Heart right ventricle (tissue), 16 donors: ENCODE results near the gene BAX. TPM values are rescaled to one million over a fixed set of nuclear protein-coding genes. Genes with fewer than 3 reads are reported as not detected.

Experiments
- ATAC-seq, 8 donors: fragments of 200-7000 bp; cut with Tn5 transposase; one replicate each; pipeline ENCODE4 v1.9.1; 2020; ENCODE audit warnings: mild to moderate bottlenecking in 8 of 8, moderate library complexity in 8 of 8, moderate number of reproducible peaks in 1 of 8
- DNase-seq, 2 donors: peaks; one replicate each; pipeline ENCODE4 v3.0.0-alpha.2; 2020
- H3K27ac ChIP-seq, 10 donors: fragments of 200-600 bp; sonication (generic) in 2 of 10; one replicate each; pipeline versions ENCODE4 v1.5.0 to v1.8.0; 2020 to 2022; ENCODE audit warnings: mild to moderate bottlenecking in 3 of 10
- H3K27me3 ChIP-seq, 7 donors: fragments of 200-600 bp; one replicate each; pipeline ENCODE4 v1.8.0; 2021 to 2022; ENCODE audit warnings: mild to moderate bottlenecking in 2 of 7
- H3K36me3 ChIP-seq, 9 donors: fragments of 200-600 bp; sonication (generic) in 1 of 9; one replicate each; pipeline versions ENCODE4 v1.5.0 to v1.8.0; 2020 to 2022; ENCODE audit warnings: mild to moderate bottlenecking in 2 of 9
- H3K4me1 ChIP-seq, 9 donors: fragments of 200-600 bp; sonication (generic) in 1 of 9; one replicate each; pipeline versions ENCODE4 v1.5.0 to v1.8.0; 2020 to 2022; ENCODE audit warnings: mild to moderate bottlenecking in 4 of 9
- H3K4me3 ChIP-seq, 10 donors: fragments of 200-600 bp; sonication (generic) in 2 of 10; one replicate each; pipeline versions ENCODE4 v1.5.0 to v1.8.0; 2020 to 2022; ENCODE audit warnings: mild to moderate bottlenecking in 7 of 10, moderate library complexity in 2 of 10
- H3K9me3 ChIP-seq, 11 donors: fragments of 200-600 bp in 10 of 11; sonication (generic) in 2 of 11; one replicate each; pipeline versions ENCODE4 v1.5.0 to v1.8.0; 2013 to 2022; ENCODE audit warnings: mild to moderate bottlenecking in 2 of 11, control low read depth in 1 of 11, moderate library complexity in 1 of 11
- CTCF ChIP-seq, 9 donors: fragments of 200-600 bp; sonication (generic) in 2 of 9; IDR thresholded peaks; one replicate each; pipeline versions ENCODE4 v1.5.0 to v1.8.0; 2021 to 2022; ENCODE audit warnings: antibody characterized with exemption in 9 of 9, mild to moderate bottlenecking in 5 of 9, moderate library complexity in 1 of 9
- WGBS, 2 donors: extraction: QIAGEN DNeasy Blood & Tissue Kit; methylation state at CpG; one replicate each; pipeline ENCODE4 v1.1.7; 2013; ENCODE audit warnings: inconsistent platforms in 1 of 2; 5-methylcytosine and 5-hydroxymethylcytosine counted together
- intact Hi-C, 10 donors: fragments of 100-400 bp; cut with DNase I; formaldehyde crosslinking; loops; one replicate each; pipeline versions ENCODE4 v1.11.1 to v1.14.2; 2022
- polyA plus RNA-seq, 2 donors: library from polyadenylated mRNA; stranded (reverse); fragments of 200-250 nt; gene quantifications; one replicate each; pipeline ENCODE4 v1.2.3, GENCODE V29; 2013
- total RNA-seq, 10 donors: library from RNA; stranded (reverse); fragmentation: NEBNext Ultra II Directional in 3 of 10; extraction: Animal tissue kit (Norgen Biotek cat#: 25700) in 3 of 10; gene quantifications; one replicate each; pipeline versions ENCODE4 v1.2.1 to v1.2.4, GENCODE V29; 2021 to 2023
- donor health status: Arrhythmogenic right ventricular cardiomyopathy.
- donor health status: ischemic (EF 13 %, LVEDD 7.1; RV severe dilation, severe dysfunction).
- donor health status: healthy with polysubstance abuse.
- donor health status: DM: no; HTN: yes; CAD: no.
- donor health status: DM: no; HTN: no; CAD: no.
- donor health status: ischemic (EF 25% LVEDD 6.9; RV normal size, moderate dysfunction).
- donor health status: ischemic (EF 25% LVEDD 5.7; RV mildly dilated, moderate dysfunction).
- donor health status: healthy.
- donor health status: DM: yes; HTN: yes; CAD: no.
- donor health status: Ischemic cardiomyopathy.
- donor health status: ischemic (EF 35%, LVEDD 5.7; RV mildly dilated, moderate dysfunction).
- donor health status: nonischemic (EF 11% LVEDD 7.7; RV severe dilation, severe dysfunction).
- donor health status: DM: yes; HTN: yes; CAD: no.
- donor health status: PGD.
- donor health status: ischemic (EF 29% LVEDD 5.4; RV normal size, mild dysfunction).
- donor health status: nonischemic (EF 23%, LVEDD 6.1; RV moderate dilation, normal function).

BAX gene
- total and polyA plus RNA-seq, 12 donors = 11.5 to 41.5 (median 19.5) TPM

GRCh38 chr19:48975947-48976847 is 21.5 kb downstream of the BAX start:
- 87 to 89% methylated on average over 13 of the region's 13 CpGs for WGBS, 2 donors
- peaks cover 0 to 84% (median 61%) of the 10 kb centered on the region in 9 donors for H3K36me3 ChIP-seq
- no peaks in the 10 kb centered on the region for H3K9me3 ChIP-seq
- peak overlapping the region in 3 of 10 donors; percentile 85 to 94 (median 92) for H3K27ac ChIP-seq
- no peak for DNase-seq
- H3K27me3 ChIP-seq = no peaks in the 10 kb centered on the region
- peak in 1 of 9 donors; percentile 20 for TF ChIP-seq CTCF (IDR thresholded peaks at IDR 0.05)
- no peak overlapping the region for H3K4me3 ChIP-seq
- intact Hi-C loops = loop anchor here in 1 of 10 donors (10.0 kb wide), 1 partner anchor 181 kb away; no protein-coding TSS in a partner anchor
- no peak for ATAC-seq
- peaks cover 4 to 44% (median 13%) of the 10 kb centered on the region in 9 donors for H3K4me1 ChIP-seq

DNA sequence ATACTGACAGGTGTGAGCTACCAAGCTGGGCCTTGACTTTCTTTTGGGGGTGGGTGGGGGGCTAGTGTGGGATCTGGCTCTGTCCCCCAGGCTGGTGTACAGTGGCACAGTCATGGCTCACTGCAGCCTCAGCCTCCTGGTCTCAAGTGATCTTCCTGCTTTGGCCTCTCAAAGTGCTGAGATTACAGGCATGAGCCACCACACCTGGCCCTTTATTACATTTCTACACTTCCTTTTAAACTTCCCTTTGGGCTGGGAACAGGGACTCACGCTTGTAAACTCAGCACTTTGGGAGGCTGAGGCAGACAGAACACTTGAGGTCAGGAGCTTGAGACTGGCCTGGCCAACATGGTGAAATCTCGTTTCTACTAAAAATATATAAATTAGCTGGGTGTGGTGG is 22.4 kb downstream of the BAX start:
- no peaks in the 10 kb centered on the region for H3K9me3 ChIP-seq
- 67 to 76% methylated on average over 2 of the region's 2 CpGs for WGBS, 2 donors
- TF ChIP-seq CTCF (IDR thresholded peaks at IDR 0.05) = no peak

GRCh38 chr19:48982280-48982679 is 27.6 kb downstream of the BAX start:
- ATAC-seq (no peak), DNase-seq (no peak)
- H3K36me3 ChIP-seq = peaks cover 0 to 86% (median 58%) of the 10 kb centered on the region in 9 donors
- peak overlapping the region in 4 of 10 donors; percentile 48 to 94 (median 63) for H3K27ac ChIP-seq
- no peaks in the 10 kb centered on the region for H3K9me3 ChIP-seq
- H3K27me3 ChIP-seq = no peaks in the 10 kb centered on the region
- 92 to 94% methylated on average over 9 of the region's 9 CpGs for WGBS, 2 donors
- intact Hi-C loops = no loop called here
- TF ChIP-seq CTCF (IDR thresholded peaks at IDR 0.05) = no peak
- H3K4me3 ChIP-seq = no peak overlapping the region
- peaks cover 3 to 40% (median 13%) of the 10 kb centered on the region in 9 donors for H3K4me1 ChIP-seq

More for the DNA sequence above, 22.4 kb downstream of the BAX start:
- no peaks in the 10 kb centered on the region for H3K27me3 ChIP-seq
- no peak overlapping the region for H3K4me3 ChIP-seq
- ATAC-seq = no peak
- no peak for DNase-seq
- H3K27ac ChIP-seq = peak overlapping the region in 7 of 10 donors; percentile 77 to 94 (median 91)
- H3K4me1 ChIP-seq = peaks cover 3 to 40% (median 13%) of the 10 kb centered on the region in 9 donors
- intact Hi-C loops = loop anchor here in 1 of 10 donors (10.0 kb wide), 1 partner anchor 182 kb away; no protein-coding TSS in a partner anchor
- peaks cover 0 to 84% (median 65%) of the 10 kb centered on the region in 9 donors for H3K36me3 ChIP-seq

- H3K27me3 ChIP-seq = no peaks in the 10 kb centered on the region
- DNase-seq (no peak), ATAC-seq (no peak)
- H3K27ac ChIP-seq = peak overlapping the region in 3 of 10 donors; percentile 0 to 11 (median 9)
- peaks cover 3 to 32% (median 12%) of the 10 kb centered on the region in 9 donors for H3K4me1 ChIP-seq
- H3K36me3 ChIP-seq = peaks cover 0 to 98% (median 56%) of the 10 kb centered on the region in 9 donors
- no peak for TF ChIP-seq CTCF (IDR thresholded peaks at IDR 0.05)
- H3K4me3 ChIP-seq = no peak overlapping the region
- intact Hi-C loops = no loop called here
- H3K9me3 ChIP-seq = no peaks in the 10 kb centered on the region
- WGBS, 2 donors = 92 to 95% methylated on average over 13 of the region's 13 CpGs
Measured at GRCh38 chr19:48985711-48986110, 31.0 kb downstream of the BAX start.
